Activated CD4-positive, CD25-positive, alpha-beta regulatory T cell treated with anti-CD3 and anti-CD28 coated beads, Interleukin-2, amount 50 U/mL, for 24 hours (primary cell): Measurements from ENCODE around the gene NUDT8.
"Not testable (repeated sequence)": the region's sequence is repeated elsewhere in the genome, so short reads cannot be mapped to it uniquely, and the experiment has no call there.

ENCODE experiments used
- ATAC-seq, 2 donors: fragments of 150-1000 bp; cut with Tn5 transposase; one replicate each; pipeline ENCODE4 v1.10.0; 2021; ENCODE audit warnings: mild to moderate bottlenecking in 1 of 2, moderate library complexity in 1 of 2

NUDT8 gene

DNA sequence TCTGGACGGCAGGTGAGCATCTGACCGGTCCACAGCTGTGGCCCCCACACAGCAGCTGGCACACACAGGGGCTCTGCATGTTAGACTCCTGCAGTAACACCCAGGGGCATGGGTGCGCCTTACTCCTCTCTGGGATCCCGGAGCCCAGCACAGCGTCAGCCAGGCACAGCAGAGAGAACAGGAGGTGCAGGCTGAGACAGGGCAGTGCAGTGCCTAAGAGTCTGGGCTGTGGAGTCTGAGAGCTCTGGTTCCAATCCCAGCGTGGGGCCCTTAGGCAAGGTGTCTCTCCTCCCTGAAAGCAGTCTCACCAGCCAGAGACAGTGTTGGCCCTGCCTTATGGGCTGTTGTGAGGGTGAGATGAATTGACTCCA lies 2.3 kb downstream of the NUDT8 start:
- ATAC-seq = no peak

- no peak for ATAC-seq
Measured at GRCh38 chr11:67626970-67627369, 2.8 kb downstream of the NUDT8 start.

- not testable (repeated sequence) for ATAC-seq
Measured at GRCh38 chr11:67626131-67626833, 3.5 kb downstream of the NUDT8 start.

DNA sequence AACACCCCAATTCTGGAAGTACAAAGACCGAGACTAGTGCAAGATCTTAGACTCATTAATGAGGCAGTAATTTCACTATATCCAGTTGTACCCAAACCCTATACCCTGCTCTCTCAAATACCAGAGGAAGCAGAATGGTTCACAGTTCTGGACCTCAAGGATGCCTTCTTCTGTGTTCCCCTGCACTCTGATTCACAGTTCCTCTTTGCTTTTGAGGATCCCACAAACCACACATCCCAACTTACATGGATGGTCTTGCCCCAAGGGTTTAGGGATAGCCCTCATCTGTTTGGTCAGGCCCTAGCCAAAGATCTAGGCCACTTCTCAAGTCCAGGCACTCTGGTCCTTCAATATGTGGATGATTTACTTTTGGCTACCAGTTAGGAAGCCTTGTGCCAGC lies 5.9 kb downstream of the NUDT8 start:
- not testable (repeated sequence) for ATAC-seq

GRCh38 chr11:67622905-67623304 lies 6.8 kb downstream of the NUDT8 start:
- ATAC-seq = not testable (repeated sequence)

- ATAC-seq = not testable (repeated sequence)
Measured at GRCh38 chr11:67621928-67622327, 7.8 kb downstream of the NUDT8 start.

- ATAC-seq = not testable (repeated sequence)
Measured at GRCh38 chr11:67620621-67621020, 9.1 kb downstream of the NUDT8 start.

DNA sequence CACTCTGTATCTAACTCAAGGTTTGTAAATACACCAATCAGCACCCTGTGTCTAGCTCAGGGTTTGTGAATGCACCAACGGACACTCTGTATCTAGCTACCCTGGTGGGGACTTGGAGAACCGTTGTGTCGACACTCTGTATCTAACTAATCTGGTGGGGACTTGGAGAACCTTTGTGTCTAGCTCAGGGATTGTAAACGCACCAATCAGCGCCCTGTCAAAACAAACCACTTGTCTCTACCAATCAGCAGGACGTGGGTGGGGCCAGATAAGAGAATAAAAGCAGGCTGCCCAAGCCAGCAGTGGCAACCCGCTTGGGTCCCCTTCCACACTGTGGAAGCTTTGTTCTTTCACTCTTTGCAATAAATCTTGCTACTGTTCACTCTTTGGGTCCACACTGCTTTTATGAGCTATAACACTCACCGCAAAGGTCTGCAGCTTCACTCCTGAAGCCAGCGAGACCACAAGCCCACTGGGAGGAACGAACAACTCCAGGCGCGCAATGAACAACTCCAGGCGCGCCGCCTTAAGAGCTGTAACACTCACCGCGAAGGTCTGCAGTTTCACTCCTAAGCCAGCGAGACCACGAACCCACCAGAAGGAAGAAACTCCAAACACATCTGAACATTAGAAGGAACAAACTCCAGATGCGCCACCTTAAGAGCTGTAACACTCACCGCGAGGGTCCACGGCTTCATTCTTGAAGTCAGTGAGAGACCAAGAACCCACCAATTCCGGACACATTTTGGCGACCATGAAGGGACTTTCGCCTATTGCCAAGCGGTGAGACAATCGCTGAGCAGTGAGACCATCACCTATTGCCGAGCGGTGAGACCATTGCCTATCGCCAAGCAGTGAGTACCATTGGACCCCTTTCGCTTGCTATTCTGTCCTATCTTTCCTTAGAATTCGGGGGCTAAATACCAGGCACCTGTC lies 9.8 kb downstream of the NUDT8 start:
- not testable (repeated sequence) for ATAC-seq

DNA sequence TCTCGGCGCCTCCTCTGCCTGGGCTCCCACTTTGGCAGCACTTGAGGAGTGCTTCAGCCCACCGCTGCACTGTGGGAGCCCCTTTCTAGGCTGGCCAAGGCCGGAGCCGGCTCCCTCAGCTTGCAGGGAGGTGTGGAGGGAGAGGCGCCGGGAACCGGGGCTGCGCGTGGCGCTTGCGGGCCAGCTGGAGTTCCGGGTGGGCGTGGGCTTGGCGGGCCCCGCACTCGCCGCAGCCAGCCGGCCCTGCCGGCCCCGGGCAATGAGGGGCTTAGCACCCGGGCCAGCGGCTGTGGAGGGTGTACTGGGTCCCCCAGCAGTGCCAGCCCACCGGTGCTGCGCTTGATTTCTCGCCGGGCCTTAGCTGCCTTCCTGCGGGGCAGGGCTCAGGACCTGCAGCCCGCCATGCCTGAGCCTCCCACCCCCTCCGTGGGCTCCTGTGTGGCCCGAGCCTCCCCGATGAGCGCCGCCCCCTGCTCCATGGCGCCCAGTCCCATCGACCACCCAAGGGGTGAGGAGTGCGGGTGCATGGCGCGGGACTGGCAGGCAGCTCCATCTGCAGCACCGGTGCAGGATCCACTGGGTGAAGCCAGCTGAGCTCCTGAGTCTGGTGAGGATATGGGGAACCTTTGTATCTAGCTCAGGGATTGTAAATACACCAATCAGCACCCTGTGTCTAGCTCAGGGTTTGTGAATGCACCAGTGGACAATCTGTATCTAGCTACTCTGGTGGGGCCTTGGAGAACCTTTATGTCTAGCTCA lies 10.7 kb downstream of the NUDT8 start:
- ATAC-seq = not testable (repeated sequence)

DNA sequence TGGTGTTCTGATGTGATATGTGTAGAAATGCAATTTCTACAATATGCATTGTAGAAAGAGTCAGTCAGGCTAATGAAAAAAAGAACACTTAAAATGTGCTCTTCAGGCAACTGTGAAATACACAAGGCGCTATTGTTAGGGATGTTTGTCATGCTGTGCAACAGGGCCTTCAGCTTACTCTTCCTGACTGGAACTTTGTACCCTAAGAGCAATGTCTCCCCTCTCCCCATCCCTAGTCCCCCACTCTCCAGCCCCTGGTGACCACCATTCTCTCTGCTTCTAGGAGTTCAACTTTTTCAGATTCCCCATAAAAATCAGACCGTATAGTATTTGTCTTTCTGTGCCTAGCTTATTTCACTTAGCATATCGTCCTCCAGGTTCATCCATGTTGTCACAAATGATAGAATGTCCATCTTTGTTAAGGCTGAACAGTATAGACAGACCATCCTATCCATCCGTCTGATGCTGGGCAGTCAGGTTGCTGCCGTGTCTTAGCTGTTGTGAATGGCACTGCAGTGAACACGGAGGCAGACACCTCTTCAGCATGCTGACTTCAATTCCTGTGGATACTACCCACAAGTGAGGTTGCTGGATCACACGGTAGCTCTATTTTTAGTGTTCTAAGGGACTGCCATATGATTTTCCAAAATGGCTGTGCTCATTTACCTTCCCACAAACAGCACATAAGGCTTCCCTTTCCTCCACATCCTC lies 12.3 kb downstream of the NUDT8 start:
- ATAC-seq = no peak

GRCh38 chr11:67616431-67617242 lies 13.1 kb downstream of the NUDT8 start:
- ATAC-seq = no peak

- ATAC-seq = no peak
Measured at GRCh38 chr11:67615728-67616430, 13.9 kb downstream of the NUDT8 start.

GRCh38 chr11:67614730-67615714 lies 14.7 kb downstream of the NUDT8 start:
- peak in 1 of 2 donors; percentile 16 for ATAC-seq

- ATAC-seq = peak; percentile 94 to 95
Measured at GRCh38 chr11:67613960-67614715, 15.6 kb downstream of the NUDT8 start.

GRCh38 chr11:67613313-67613959 lies 16.3 kb downstream of the NUDT8 start:
- no peak for ATAC-seq

- ATAC-seq = no peak
Measured at GRCh38 chr11:67612751-67613150, 17.0 kb downstream of the NUDT8 start.

DNA sequence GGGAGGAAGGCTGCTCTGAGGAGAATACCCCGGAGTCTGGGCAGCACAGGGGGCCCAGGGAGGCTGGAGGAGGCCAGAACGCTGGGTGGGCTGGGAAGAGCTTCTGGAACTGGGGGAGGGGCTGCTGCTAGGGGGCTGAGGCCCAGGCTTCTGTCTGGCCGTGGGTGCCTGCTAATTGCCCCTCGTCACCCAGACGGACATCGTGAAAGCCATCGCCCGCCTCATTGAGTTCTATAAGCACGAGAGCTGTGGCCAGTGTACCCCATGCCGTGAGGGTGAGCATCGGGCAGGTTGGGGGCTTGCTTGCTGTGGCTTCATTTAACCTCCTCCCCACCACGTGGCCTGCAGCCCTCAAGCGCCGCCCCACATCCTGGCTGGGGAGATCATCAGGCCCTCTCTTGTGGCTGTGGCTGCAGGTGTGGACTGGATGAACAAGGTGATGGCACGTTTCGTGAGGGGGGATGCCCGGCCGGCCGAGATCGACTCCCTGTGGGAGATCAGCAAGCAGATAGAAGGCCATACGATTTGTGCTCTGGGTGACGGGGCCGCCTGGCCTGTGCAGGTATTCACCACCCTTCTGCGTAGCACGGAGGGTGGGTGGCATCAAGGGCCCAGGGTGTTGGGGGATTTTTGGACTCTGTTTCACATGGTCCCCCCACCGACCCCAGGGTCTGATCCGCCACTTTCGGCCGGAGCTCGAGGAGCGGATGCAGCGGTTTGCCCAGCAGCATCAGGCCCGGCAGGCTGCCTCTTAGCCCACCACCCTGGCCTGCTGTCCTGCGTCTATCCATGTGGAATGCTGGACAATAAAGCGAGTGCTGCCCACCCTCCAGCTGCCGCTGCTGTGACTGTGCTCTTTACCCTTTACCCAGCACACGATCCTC lies 17.8 kb downstream of the NUDT8 start:
- no peak for ATAC-seq
